ENCODE data around the gene NAA60. TPM values are rescaled to one million over a fixed set of nuclear protein-coding genes. Genes with fewer than 3 reads are reported as not detected.
A peak's percentile ranks its signal among the peaks of the same experiment; 100 is the strongest.

The NAA60 gene
- total RNA-seq, 1 donor from 2014 or later: 5.0 TPM

- H3K4me3 ChIP-seq (ENCODE audit: low read depth, low read length): no peak overlapping the region
- no peaks in the 10 kb centered on the region for H3K27me3 ChIP-seq (ENCODE audit: control insufficient read depth, insufficient read depth, low read length)
- H3K36me3 ChIP-seq (ENCODE audit: control insufficient read depth, insufficient read depth, low read length): peaks cover under 1% of the 10 kb centered on the region
- FAIRE-seq: no peak
- no peak for DNase-seq (ENCODE audit: low read depth)
- TF ChIP-seq CTCF (IDR thresholded peaks at IDR 0.05; ENCODE audit: insufficient read depth, low read length, severe bottlenecking): no peak
Observed at GRCh38 chr16:3460121-3460520, 16.6 kb downstream of the NAA60 start.

GRCh38 chr16:3460585-3460984 is 17.1 kb downstream of the NAA60 start:
- DNase-seq (ENCODE audit: low read depth): no peak
- TF ChIP-seq CTCF (IDR thresholded peaks at IDR 0.05; ENCODE audit: insufficient read depth, low read length, severe bottlenecking): no peak

GRCh38 chr16:3461151-3461550 is 17.7 kb downstream of the NAA60 start:
- Histone ChIP-seq H3K36me3 (ENCODE audit: control insufficient read depth, insufficient read depth, low read length) (peaks cover 3% of the 10 kb centered on the region), H3K27me3 (ENCODE audit: control insufficient read depth, insufficient read depth, low read length) (no peaks in the 10 kb centered on the region), H3K4me3 (ENCODE audit: low read depth, low read length) (no peak overlapping the region)
- FAIRE-seq: no peak
- no peak for DNase-seq (ENCODE audit: low read depth)
- TF ChIP-seq CTCF (IDR thresholded peaks at IDR 0.05; ENCODE audit: insufficient read depth, low read length, severe bottlenecking): no peak

More at GRCh38 chr16:3460585-3460984, 17.1 kb downstream of the NAA60 start:
- no peaks in the 10 kb centered on the region for H3K27me3 ChIP-seq (ENCODE audit: control insufficient read depth, insufficient read depth, low read length)
- H3K4me3 ChIP-seq (ENCODE audit: low read depth, low read length): no peak overlapping the region
- no peak for FAIRE-seq
- H3K36me3 ChIP-seq (ENCODE audit: control insufficient read depth, insufficient read depth, low read length): peaks cover 3% of the 10 kb centered on the region

GRCh38 chr16:3465301-3465700 is 21.8 kb downstream of the NAA60 start:
- no peak for TF ChIP-seq CTCF (IDR thresholded peaks at IDR 0.05; ENCODE audit: insufficient read depth, low read length, severe bottlenecking)
- DNase-seq (ENCODE audit: low read depth) (no peak), FAIRE-seq (no peak)
- no peak overlapping the region for H3K4me3 ChIP-seq (ENCODE audit: low read depth, low read length)
- no peaks in the 10 kb centered on the region for H3K27me3 ChIP-seq (ENCODE audit: control insufficient read depth, insufficient read depth, low read length)
- H3K36me3 ChIP-seq (ENCODE audit: control insufficient read depth, insufficient read depth, low read length): peaks cover 8% of the 10 kb centered on the region

GRCh38 chr16:3465911-3466584 is 22.6 kb downstream of the NAA60 start:
- no peaks in the 10 kb centered on the region for H3K27me3 ChIP-seq (ENCODE audit: control insufficient read depth, insufficient read depth, low read length)
- no peak for DNase-seq (ENCODE audit: low read depth)
- peak; percentile 70 for FAIRE-seq
- peaks cover 8% of the 10 kb centered on the region for H3K36me3 ChIP-seq (ENCODE audit: control insufficient read depth, insufficient read depth, low read length)
- TF ChIP-seq CTCF (IDR thresholded peaks at IDR 0.05; ENCODE audit: insufficient read depth, low read length, severe bottlenecking): no peak
- no peak overlapping the region for H3K4me3 ChIP-seq (ENCODE audit: low read depth, low read length)

GRCh38 chr16:3467182-3467581 is 23.7 kb downstream of the NAA60 start:
- no peak for FAIRE-seq
- Histone ChIP-seq H3K4me3 (ENCODE audit: low read depth, low read length) (no peak overlapping the region), H3K27me3 (ENCODE audit: control insufficient read depth, insufficient read depth, low read length) (no peaks in the 10 kb centered on the region), H3K36me3 (ENCODE audit: control insufficient read depth, insufficient read depth, low read length) (peaks cover 9% of the 10 kb centered on the region)
- TF ChIP-seq CTCF (IDR thresholded peaks at IDR 0.05; ENCODE audit: insufficient read depth, low read length, severe bottlenecking): no peak
- DNase-seq (ENCODE audit: low read depth): no peak

Measured in bronchial epithelial cell (primary cell).